COLO829 (cell line): ENCODE measurements around the gene SDHAF1.
"Not testable (repeated sequence)": the region's sequence is repeated elsewhere in the genome, so short reads cannot be mapped to it uniquely, and the experiment has no call there.

Experiments
- DNase-seq: peaks from one replicate; pipeline ENCODE4 v3.0.0; 2012; ENCODE audit warnings: low spot score

SDHAF1 gene

GRCh38 chr19:36019061-36019670 lies 24.2 kb downstream of the SDHAF1 start:
- no peak for DNase-seq

DNA sequence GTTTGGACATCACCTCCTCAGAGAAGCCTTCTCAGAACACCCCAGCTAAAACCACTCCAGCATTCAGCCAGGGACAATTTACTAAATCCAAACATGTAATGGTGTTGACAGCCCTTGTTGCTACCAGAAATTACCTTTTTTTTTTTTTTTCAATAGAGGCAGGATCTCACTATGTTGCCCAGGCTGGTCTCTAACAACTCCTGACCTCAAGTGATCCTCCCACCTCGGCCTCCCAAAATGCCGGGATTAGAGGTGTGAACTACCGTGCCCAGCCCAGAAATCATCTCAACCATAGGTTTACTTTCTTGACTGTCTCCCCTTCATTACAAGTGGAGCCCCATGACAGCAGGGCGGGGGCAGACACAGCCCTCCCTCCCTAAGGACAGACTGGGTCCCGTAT lies 28.4 kb downstream of the SDHAF1 start:
- no peak for DNase-seq

DNA sequence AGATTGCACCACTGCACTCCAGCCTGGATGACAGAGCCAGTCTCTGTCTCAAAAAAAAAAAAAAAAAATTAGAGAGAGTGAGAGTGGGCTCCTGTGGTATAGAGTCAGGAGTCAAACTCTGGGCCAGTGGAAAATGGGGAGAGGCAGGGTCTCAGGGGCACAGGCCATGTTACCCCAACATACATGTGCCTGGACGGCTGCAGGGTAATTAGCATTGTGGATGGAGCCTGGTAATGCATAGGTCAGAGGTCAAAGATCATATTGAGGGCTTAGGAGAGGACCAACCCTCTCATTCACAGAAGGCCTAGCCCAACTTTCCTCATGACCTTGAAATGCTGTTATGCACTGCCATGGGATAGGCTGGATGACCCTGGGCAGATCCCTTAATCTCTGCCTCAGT lies 30.6 kb downstream of the SDHAF1 start:
- no peak for DNase-seq

DNA sequence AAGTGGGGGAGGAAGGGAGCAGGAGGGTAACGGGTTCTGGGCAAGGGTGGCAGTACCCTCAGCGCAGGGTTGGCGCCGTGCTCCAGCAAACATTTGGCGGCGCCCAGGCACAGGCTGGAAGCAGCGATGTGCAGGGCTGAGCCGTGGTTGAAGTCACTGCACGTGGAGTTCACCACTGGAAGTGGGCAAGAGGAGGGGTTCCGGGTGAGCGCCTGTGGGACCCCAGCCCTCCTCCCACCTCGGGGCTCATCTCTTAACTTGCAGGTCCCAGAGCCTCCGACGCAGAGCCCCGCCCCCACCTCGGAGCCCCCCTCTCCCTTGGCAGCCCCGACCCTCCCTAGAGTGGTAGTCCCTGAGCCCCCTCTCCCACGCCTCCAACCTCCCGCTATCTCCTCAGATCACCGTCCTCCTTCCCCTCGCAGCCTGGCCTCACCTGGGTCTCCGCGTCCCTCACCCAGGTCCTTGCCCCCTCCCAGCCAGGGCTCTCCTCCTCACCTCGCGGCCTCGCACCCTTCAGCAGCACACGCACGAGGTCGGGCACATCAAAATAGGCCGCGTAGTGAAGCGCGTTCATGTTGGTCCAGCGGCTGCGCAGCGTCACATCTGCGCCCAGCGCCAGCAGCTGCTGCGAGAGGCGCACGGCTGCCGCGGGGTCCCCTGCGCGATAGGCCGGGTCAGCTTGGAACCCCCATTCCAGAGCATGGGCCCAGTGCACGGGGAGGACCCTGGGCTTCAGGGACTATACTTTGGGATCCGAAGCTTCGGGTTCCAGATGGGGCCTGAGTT lies 31.3 kb downstream of the SDHAF1 start:
- no peak for DNase-seq

DNA sequence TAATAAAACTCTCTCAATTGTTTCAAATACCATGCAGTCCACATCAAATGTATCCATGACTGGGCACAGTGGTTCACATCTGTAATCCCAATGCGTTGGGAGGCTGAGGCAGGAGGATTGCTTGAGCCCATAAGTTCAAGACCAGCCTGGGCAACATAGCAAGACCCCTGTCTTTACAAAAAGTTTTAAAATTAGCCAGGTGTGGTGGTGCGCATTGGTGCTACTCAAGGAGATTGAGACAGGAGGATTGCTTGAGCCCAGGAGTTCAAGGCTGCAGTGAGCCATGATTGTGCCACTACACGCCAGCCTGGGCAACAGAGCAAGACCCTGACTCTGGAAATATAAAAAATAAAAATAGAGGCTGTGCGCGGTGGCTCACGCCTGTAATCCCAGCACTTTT lies 32.7 kb downstream of the SDHAF1 start:
- DNase-seq: no peak

- no peak for DNase-seq
These were observed 33.5 kb downstream of the SDHAF1 start for GRCh38 chr19:36028313-36029041.

DNA sequence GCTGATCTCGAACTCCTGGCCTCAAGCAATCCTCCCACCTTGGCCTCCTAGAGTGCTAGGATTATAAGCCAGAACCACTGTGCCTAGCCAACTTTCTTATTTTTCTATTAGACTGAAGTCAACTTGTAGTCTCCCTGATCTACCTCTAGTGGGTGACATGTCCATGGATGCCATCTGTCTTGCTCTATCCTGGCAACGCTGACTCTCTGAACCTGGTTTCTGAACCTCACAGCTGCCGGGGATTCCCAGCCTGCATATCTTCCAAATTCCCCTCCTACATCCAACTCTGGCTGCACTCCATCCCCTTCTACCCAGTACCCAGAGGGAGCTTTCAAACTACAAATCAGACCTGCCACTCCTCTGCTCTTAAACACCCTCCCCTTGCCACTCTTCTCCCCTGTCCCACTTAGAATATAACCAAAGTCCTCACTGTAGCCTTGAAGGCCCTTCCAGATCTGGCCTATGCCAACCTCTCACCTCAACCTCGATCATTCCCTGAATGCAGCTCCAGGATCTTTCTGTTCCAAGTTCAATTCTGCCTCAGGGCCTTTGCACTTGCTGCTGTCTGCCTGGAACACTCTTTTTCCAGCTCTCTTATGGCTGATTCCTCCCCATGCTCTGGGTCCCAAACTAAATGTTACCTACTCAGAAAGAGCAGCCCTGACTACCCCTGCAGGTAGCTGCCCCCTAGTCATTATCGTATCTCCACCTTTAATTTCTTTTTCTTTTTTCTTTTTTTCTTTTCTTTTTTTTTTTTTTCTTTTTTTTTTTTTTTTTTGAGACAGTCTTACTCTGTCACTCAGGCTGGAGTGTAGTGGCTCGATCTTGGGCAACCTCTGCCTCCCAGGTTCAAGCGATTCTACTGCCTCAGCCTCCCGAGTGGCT lies 35.5 kb downstream of the SDHAF1 start:
- no peak for DNase-seq

DNA sequence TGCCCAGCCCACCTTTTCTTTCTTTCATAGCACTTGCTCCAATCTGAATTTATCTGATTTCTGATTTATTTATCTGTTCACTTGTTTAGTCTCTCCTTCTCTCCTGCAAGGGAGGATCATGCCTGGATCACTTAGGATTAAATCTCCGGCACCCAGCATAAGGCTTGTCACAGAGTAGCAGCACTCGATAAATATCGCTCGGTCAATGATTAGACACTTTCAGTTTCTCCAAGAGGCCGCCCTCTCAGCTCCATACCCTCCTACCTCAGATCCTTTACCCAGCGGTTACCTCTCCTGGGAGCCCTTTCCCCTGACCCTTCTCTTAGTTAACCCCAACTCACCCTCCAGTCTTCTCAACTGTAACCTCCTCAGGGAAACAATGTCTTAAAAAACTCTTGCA lies 36.3 kb downstream of the SDHAF1 start:
- no peak for DNase-seq

- DNase-seq: peak; percentile 64
These were observed 37.5 kb downstream of the SDHAF1 start, which contains the start of gene CLIP3 for GRCh38 chr19:36032251-36033104. Gene CLIP3 (minus strand): TSS chr19:36032873. CDS start chr19:36032357, 516 bp downstream.

GRCh38 chr19:36040495-36040894 lies 45.5 kb downstream of the SDHAF1 start:
- DNase-seq: no peak

DNA sequence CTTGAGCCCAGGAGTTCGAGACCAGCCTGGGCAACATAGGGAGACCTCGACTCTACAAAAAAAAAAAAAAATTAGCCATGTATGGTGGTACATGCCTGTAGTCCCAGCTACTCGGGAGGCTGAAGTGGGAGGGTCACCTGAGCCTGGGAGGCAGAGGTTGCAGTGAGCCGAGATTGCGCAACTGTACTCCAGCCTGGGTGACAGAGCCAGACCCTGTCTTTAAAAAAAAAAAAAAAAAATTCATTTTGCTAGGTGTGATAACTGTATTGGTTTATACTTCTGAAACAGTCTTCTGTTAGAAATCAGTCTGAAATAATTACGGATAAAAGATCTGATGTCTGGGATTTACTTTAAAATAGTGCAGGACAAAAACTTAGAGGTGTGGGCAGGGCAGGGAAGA lies 46.1 kb downstream of the SDHAF1 start:
- DNase-seq: not testable (repeated sequence)

DNA sequence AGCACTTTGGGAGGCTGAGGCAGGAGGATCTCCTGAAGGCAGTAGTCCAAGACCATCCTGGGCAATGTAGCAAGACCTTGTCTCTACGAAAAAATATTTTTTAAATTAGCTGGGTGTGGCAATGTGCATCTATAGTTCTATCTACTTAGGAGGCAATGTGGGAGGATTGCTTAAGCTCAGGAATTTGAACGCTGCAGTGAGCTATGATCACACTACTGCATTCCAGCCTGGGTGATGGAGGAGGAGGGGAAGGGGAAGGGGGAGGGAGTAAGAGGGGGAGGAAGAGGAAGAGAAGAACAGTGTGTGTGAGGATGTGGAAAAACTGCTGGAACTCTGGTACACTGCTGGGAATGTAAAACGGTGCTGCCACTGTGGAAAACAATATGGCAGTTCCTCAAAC lies 46.8 kb downstream of the SDHAF1 start:
- no peak for DNase-seq

DNA sequence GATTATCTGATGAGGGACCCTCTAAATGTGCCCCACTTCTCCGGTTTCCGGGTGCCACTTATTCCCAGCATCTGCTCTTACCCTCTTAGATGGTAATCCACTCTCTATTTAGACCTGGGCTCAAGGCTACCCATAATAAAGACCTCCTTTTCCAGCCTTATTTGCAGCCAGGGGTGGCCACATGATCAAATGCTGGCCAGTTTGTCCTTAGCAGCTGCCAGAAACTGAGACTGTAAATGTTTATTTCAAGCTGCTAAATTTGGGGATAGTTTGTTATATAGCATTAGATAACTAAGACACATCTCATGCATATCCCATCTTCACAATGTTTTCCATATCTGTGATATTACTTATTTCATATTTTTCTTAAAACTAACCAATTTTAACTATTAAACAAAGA lies 49.0 kb downstream of the SDHAF1 start:
- DNase-seq: no peak
